D721Med (cell line): ENCODE results near the gene TLDC2.
A peak's percentile ranks its signal among the peaks of the same experiment; 100 is the strongest.

Source experiments
- DNase-seq: peaks from one replicate; pipeline ENCODE4 v3.0.0; 2011; ENCODE audit warnings: low spot score; ENCODE audit not compliant: insufficient read length
- FAIRE-seq: peaks from 2 replicates; lab custom pipeline; 2011; peaks lifted over from hg19 to GRCh38; lab: Jason Lieb, UNC
- TF ChIP-seq, protein P1 (sequence below): IDR thresholded peaks from 2 replicates; pipeline ENCODE4 v1.5.1; 2012; ENCODE audit warnings: mild to moderate bottlenecking, control low read depth; ENCODE audit not compliant: insufficient read depth; ENCODE audit errors: missing control alignments

Gene TLDC2

DNA sequence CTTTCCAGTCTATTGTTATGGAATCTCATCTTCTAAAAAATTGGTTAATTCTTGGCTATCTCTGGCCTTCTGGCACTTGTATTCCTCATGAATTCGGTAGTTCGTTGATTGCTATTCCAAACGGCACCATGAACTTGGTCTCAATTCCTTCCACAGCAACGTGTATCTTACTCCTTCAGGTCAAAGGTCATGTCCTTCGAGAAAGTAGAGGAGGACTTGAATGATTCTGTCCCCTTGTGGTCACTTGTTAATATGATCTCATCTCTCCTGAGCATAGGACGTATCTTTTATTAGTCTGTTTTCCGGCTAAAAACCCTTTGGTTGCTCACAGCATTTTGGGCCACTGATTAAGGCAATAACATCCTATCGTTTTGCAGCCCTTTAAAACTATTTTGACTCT is 9.4 kb downstream of the TLDC2 start:
- TF ChIP-seq, protein P1, sequence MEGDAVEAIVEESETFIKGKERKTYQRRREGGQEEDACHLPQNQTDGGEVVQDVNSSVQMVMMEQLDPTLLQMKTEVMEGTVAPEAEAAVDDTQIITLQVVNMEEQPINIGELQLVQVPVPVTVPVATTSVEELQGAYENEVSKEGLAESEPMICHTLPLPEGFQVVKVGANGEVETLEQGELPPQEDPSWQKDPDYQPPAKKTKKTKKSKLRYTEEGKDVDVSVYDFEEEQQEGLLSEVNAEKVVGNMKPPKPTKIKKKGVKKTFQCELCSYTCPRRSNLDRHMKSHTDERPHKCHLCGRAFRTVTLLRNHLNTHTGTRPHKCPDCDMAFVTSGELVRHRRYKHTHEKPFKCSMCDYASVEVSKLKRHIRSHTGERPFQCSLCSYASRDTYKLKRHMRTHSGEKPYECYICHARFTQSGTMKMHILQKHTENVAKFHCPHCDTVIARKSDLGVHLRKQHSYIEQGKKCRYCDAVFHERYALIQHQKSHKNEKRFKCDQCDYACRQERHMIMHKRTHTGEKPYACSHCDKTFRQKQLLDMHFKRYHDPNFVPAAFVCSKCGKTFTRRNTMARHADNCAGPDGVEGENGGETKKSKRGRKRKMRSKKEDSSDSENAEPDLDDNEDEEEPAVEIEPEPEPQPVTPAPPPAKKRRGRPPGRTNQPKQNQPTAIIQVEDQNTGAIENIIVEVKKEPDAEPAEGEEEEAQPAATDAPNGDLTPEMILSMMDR, result no peak
- FAIRE-seq (no peak), DNase-seq (no peak)

DNA sequence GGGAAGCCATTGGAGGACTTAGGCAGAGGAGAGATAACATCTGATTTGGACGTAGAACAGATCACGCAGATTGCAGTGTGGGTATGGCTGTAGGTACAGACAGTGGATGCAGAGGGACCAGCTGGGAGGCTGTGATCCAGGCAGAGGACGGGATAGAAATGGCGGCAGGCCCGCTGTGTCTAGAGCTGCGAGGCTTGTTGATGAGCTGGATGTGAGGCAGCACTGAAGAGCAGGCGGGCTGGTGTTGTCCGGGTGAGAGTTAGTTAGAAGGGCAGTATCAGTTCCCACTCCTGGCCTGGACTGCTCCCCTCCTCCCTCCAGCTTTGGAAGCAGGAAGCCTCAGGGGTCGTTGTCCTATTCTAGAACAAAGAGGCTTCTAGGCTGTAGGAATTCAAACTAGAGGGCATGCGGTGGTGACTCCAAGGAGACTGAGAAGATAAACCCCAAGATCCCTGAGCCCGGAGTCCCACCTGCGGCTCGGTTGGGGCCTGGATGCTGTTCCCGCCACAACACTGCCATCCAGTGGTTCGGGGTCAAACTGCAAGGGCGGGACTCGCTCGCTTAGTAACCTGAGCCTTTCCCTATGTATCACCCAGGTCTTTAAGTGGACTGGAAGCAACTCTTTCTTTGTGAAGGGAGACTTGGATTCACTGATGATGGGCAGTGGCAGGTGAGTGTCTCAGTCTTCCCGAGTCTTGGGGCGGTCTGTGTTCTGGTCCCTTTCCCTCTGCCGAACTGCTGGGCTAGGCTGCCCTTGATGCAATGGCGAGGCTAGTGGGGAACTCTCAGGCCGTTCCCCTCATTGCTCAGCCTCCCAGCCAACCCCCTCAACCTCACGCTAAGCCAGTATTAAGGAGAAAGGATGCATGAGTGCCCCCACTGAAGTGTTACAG is 11.2 kb downstream of the TLDC2 start:
- DNase-seq (peak; percentile 90), FAIRE-seq (no peak)
- TF ChIP-seq, protein P1, result peak; percentile 89

DNA sequence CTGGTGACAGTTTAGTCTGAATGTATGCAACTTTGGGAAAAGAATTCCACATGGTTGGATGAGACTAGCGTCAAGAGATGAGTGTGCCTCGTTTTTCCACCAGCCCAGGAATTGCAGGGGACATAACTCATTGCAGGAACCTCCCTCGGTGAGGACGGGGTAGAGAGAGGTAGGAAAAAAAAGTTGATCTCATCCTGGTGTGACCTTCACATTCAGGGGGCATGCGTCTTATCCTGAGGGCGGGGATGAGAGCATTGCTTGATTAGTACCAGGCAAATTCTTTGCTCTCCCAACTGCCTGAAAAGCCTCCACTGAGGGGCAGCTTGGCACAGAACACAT is 11.8 kb downstream of the TLDC2 start:
- TF ChIP-seq, protein P1, result no peak
- no peak for DNase-seq
- FAIRE-seq, result no peak

DNA sequence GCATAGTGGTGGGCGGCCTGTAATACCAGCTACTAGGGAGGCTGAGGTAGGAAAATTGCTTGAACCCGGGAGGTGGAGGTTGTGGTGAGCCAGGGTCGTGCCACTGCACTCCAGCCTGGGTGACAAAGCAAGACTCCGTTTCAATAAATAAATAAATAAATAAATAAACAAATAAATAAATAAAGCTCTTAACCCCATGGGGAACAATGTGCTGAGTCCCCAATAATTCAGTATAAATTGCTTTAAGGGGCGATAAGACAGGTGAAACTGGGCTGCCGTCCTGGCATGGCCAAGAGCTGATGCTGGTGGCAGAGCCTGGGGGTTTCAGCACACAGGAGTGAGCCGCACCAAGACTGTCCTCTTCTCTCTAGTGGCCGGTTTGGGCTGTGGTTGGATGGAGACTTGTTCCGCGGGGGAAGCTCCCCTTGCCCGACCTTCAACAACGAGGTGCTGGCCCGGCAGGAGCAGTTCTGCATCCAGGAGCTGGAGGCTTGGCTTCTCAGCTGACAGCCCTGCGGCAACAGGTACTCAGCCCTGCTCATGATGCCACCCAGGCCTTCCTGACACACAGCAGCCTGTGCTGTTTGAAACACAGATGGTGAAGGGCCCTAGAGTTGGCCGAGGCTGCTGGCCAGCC is 13.1 kb downstream of the TLDC2 start:
- DNase-seq, result no peak
- TF ChIP-seq, protein P1, result no peak
- no peak for FAIRE-seq

DNA sequence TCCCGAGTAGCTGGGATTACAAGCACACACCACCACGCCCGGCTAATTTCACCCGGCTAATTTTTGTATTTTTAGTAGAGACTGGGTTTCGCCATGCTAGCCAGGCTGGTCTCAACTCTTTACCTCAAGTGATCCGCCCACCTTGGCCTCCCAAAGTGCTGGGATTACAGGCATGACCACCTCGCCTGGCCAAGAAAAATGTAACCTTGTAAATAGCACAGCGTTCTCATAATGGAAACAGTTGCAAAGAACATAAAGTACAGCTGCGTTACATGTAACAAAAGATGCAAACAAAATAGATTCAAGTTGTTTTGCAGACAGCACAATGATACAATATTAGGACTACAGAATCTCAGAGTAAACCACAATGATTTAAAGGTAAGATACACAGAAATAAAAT is 14.6 kb downstream of the TLDC2 start:
- DNase-seq, result no peak
- FAIRE-seq, result no peak
- TF ChIP-seq, protein P1, result no peak

DNA sequence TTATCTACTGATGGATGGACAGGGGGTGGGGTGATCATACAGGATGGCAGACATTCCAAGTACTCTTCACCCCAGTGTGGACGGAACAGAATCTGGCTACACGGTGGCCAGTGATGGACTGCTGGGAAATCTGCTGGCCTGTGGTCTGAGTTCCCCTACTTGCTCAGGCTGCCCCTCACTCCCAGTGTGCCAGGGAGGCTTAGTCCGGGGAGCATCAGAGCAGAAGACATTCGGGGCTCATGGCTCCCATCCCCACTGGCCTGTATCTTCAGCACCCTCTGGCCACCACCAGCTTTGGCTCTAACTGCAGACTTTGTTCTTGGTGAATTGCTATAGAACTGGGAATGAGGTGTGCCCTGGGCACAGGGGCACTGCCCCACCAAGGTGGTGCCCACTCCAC is 15.3 kb downstream of the TLDC2 start:
- FAIRE-seq (no peak), DNase-seq (no peak)
- TF ChIP-seq, protein P1, result no peak

DNA sequence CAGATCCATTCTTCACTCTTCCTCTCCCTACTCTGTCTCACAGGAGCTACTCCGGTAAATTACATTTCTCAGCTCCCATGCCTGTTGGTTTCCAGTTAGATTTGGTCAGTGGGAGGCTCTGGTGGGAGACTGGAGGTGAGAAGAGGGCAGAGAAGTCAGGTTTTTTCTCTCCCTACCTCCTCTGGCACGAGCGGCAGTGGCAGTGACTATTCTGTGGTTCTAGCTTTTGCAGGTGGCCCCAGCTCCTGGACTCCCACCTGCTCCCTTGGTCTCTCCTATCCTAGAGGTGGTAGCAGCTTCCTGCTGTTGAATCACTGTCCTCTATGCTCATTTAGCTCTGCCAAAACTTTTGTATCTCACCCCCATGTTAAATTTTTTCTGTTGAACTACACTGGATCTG is 17.9 kb downstream of the TLDC2 start:
- DNase-seq, result no peak
- FAIRE-seq, result no peak
- TF ChIP-seq, protein P1, result no peak
